Muscle layer of duodenum (tissue), 2 donors: ENCODE results near the gene LSMEM2.

Experiments
- H3K27ac ChIP-seq: one replicate; pipeline ENCODE4 v1.7.0; 2013; ENCODE audit warnings: mild to moderate bottlenecking, low read length
- H3K27me3 ChIP-seq: one replicate; pipeline ENCODE4 v1.7.0; 2013; ENCODE audit warnings: low read depth, mild to moderate bottlenecking, control low read depth, low read length
- H3K36me3 ChIP-seq, 2 donors: one replicate each; pipeline ENCODE4 v1.7.0; 2013; ENCODE audit warnings: low read length in 2 of 2, control low read depth in 1 of 2, mild to moderate bottlenecking in 1 of 2; ENCODE audit not compliant: insufficient read depth in 2 of 2, control insufficient read depth in 1 of 2
- H3K4me1 ChIP-seq, 2 donors: one replicate each; pipeline ENCODE4 v1.7.0; 2013; ENCODE audit warnings: low read length in 2 of 2, mild to moderate bottlenecking in 2 of 2, control low read depth in 1 of 2, moderate library complexity in 1 of 2; ENCODE audit not compliant: insufficient read depth in 2 of 2, control insufficient read depth in 1 of 2
- H3K4me3 ChIP-seq, 2 donors: one replicate each; pipeline ENCODE4 v1.7.0; 2013; ENCODE audit warnings: low read length in 2 of 2, low read depth in 1 of 2, mild to moderate bottlenecking in 1 of 2
- H3K9me3 ChIP-seq, 2 donors: one replicate each; pipeline ENCODE4 v1.7.0; 2013; ENCODE audit warnings: low read length in 2 of 2, control low read depth in 1 of 2, mild to moderate bottlenecking in 1 of 2; ENCODE audit not compliant: control insufficient read depth in 1 of 2
- donor health status: healthy.

Gene LSMEM2

GRCh38 chr3:50319894-50320625, 41.2 kb downstream of the LSMEM2 start:
- Histone ChIP-seq H3K9me3 (no peaks in the 10 kb centered on the region), H3K4me1 (peaks cover 23 to 65% of the 10 kb centered on the region in 2 donors), H3K27ac (peak overlapping the region; percentile 91), H3K4me3 (peak overlapping the region; percentile 87 to 95), H3K27me3 (no peaks in the 10 kb centered on the region), H3K36me3 (peaks cover 16 to 17% of the 10 kb centered on the region in 2 donors)

- H3K27me3 ChIP-seq: no peaks in the 10 kb centered on the region
- no peaks in the 10 kb centered on the region for H3K9me3 ChIP-seq
- peaks cover 23 to 66% of the 10 kb centered on the region in 2 donors for H3K4me1 ChIP-seq
- peak overlapping the region; percentile 91 for H3K27ac ChIP-seq
- H3K4me3 ChIP-seq: peak overlapping the region; percentile 87 to 95
- H3K36me3 ChIP-seq: peaks cover 14 to 21% of the 10 kb centered on the region in 2 donors
These were observed 42.0 kb downstream of the LSMEM2 start for GRCh38 chr3:50320853-50321335.

GRCh38 chr3:50321336-50322114, 42.6 kb downstream of the LSMEM2 start:
- Histone ChIP-seq H3K4me1 (peaks cover 23 to 67% of the 10 kb centered on the region in 2 donors), H3K36me3 (peaks cover 14 to 28% of the 10 kb centered on the region in 2 donors), H3K9me3 (no peaks in the 10 kb centered on the region)

GRCh38 chr3:50322115-50322385, 43.2 kb downstream of the LSMEM2 start:
- peaks cover 14 to 28% of the 10 kb centered on the region in 2 donors for H3K36me3 ChIP-seq
- no peaks in the 10 kb centered on the region for H3K9me3 ChIP-seq
- peaks cover 25 to 71% of the 10 kb centered on the region in 2 donors for H3K4me1 ChIP-seq
- no peaks in the 10 kb centered on the region for H3K27me3 ChIP-seq
- H3K4me3 ChIP-seq: peak overlapping the region; percentile 87 to 95
- H3K27ac ChIP-seq: peak overlapping the region; percentile 91

More at GRCh38 chr3:50321336-50322114, 42.6 kb downstream of the LSMEM2 start:
- Histone ChIP-seq H3K4me3 (peak overlapping the region; percentile 87 to 95), H3K27ac (peak overlapping the region; percentile 91), H3K27me3 (no peaks in the 10 kb centered on the region)

- H3K27ac ChIP-seq: peak within 1 kb of the TSS; percentile 91
- H3K36me3 ChIP-seq: peaks cover 14 to 28% of the 10 kb centered on the region in 2 donors
- H3K27me3 ChIP-seq: no peaks in the 10 kb centered on the region
- H3K9me3 ChIP-seq: no peaks in the 10 kb centered on the region
- peak within 1 kb of the TSS; percentile 87 to 95 for H3K4me3 ChIP-seq
- H3K4me1 ChIP-seq: peaks cover 30 to 71% of the 10 kb centered on the region in 2 donors
These were observed 43.7 kb downstream of the LSMEM2 start, which contains the start of gene HYAL2 for GRCh38 chr3:50322386-50323091. TSS of gene HYAL2 (minus strand) at chr3:50322745. CDS start at chr3:50320489, 2,256 bp downstream.

- Histone ChIP-seq H3K4me1 (peaks cover 26 to 68% of the 10 kb centered on the region in 2 donors), H3K27me3 (no peaks in the 10 kb centered on the region), H3K27ac (peak overlapping the region; percentile 91), H3K9me3 (no peaks in the 10 kb centered on the region), H3K4me3 (no peak overlapping the region), H3K36me3 (peaks cover 13 to 28% of the 10 kb centered on the region in 2 donors)
These were observed 44.3 kb downstream of the LSMEM2 start for GRCh38 chr3:50323092-50323600.

- Histone ChIP-seq H3K4me1 (peaks cover 27 to 66% of the 10 kb centered on the region in 2 donors), H3K27ac (peak overlapping the region; percentile 91), H3K4me3 (no peak overlapping the region), H3K9me3 (no peaks in the 10 kb centered on the region), H3K36me3 (peaks cover 9 to 22% of the 10 kb centered on the region in 2 donors), H3K27me3 (no peaks in the 10 kb centered on the region)
These were observed 44.8 kb downstream of the LSMEM2 start for GRCh38 chr3:50323614-50324199.

GRCh38 chr3:50324351-50325112, 45.6 kb downstream of the LSMEM2 start:
- Histone ChIP-seq H3K4me3 (no peak overlapping the region), H3K4me1 (peaks cover 22 to 59% of the 10 kb centered on the region in 2 donors), H3K27ac (peak overlapping the region; percentile 46), H3K36me3 (peaks cover 5 to 17% of the 10 kb centered on the region in 2 donors), H3K9me3 (no peaks in the 10 kb centered on the region), H3K27me3 (no peaks in the 10 kb centered on the region)

- peaks cover 20 to 54% of the 10 kb centered on the region in 2 donors for H3K4me1 ChIP-seq
- H3K36me3 ChIP-seq: peaks cover 7 to 21% of the 10 kb centered on the region in 2 donors
- H3K27me3 ChIP-seq: no peaks in the 10 kb centered on the region
- peak overlapping the region; percentile 8 for H3K27ac ChIP-seq
- no peaks in the 10 kb centered on the region for H3K9me3 ChIP-seq
- H3K4me3 ChIP-seq: no peak overlapping the region
These were observed 46.2 kb downstream of the LSMEM2 start for GRCh38 chr3:50325113-50325480.

GRCh38 chr3:50325497-50326181, 46.8 kb downstream of the LSMEM2 start:
- Histone ChIP-seq H3K9me3 (no peaks in the 10 kb centered on the region), H3K27me3 (no peaks in the 10 kb centered on the region), H3K4me3 (no peak overlapping the region), H3K36me3 (peaks cover 13 to 26% of the 10 kb centered on the region in 2 donors), H3K4me1 (peaks cover 15 to 49% of the 10 kb centered on the region in 2 donors), H3K27ac (no peak overlapping the region)
